Gastroesophageal sphincter (tissue), 4 donors: ENCODE results near the gene SLC25A10. TPM values are rescaled to one million over a fixed set of nuclear protein-coding genes. Genes with fewer than 3 reads are reported as not detected.

Experiments used
- ATAC-seq: fragments of 150-250 bp; one replicate; pipeline ENCODE4 v1.9.1; 2016; ENCODE audit warnings: mild to moderate bottlenecking, moderate library complexity
- H3K27ac ChIP-seq, 4 donors: fragments of 200-600 bp; sonication (generic) in 3 of 4; 1 replicate in 3 of 4; 2 replicates in 1 of 4; pipeline ENCODE4 v1.5.1; 2016 to 2019
- H3K27me3 ChIP-seq: fragments of 200-600 bp; sonication (generic); one replicate; pipeline ENCODE4 v1.5.1; 2019
- H3K36me3 ChIP-seq, 2 donors: fragments of 200-600 bp; sonication (generic); one replicate each; pipeline ENCODE4 v1.5.1; 2019; ENCODE audit warnings: control low read depth in 1 of 2
- H3K4me1 ChIP-seq, 3 donors: fragments of 200-600 bp; sonication (generic); 1 replicate in 2 of 3; 2 replicates in 1 of 3; pipeline ENCODE4 v1.5.1; 2016 to 2019; ENCODE audit warnings: control low read depth in 2 of 3
- H3K4me3 ChIP-seq, 2 donors: fragments of 200-600 bp; sonication (generic); one replicate each; pipeline ENCODE4 v1.5.1; 2019; ENCODE audit warnings: mild to moderate bottlenecking in 1 of 2, moderate library complexity in 1 of 2
- H3K9me3 ChIP-seq, 3 donors: fragments of 200-600 bp; sonication (generic); one replicate each; pipeline ENCODE4 v1.5.1; 2017 to 2019; ENCODE audit warnings: control low read depth in 2 of 3
- CTCF ChIP-seq, 4 experiments: fragments of 200-600 bp in 2 of 4; fragments of 450-650 bp in 2 of 4; sonication (generic) in 1 of 4; IDR thresholded peaks; one replicate each; pipeline ENCODE4 v1.5.1; 2017 to 2019; ENCODE audit warnings: antibody characterized with exemption in 4 of 4, mild to moderate bottlenecking in 2 of 4, moderate library complexity in 2 of 4
- EP300 ChIP-seq: sonication (generic); formaldehyde crosslinking; IDR thresholded peaks from one replicate; pipeline ENCODE4 v1.6.1; 2017; ENCODE audit warnings: antibody characterized with exemption, mild to moderate bottlenecking
- POLR2A ChIP-seq, 2 donors: fragments of 450-650 bp; IDR thresholded peaks; one replicate each; pipeline ENCODE4 v1.6.1; 2017; ENCODE audit warnings: antibody characterized with exemption in 2 of 2, mild to moderate bottlenecking in 2 of 2, moderate library complexity in 1 of 2
- POLR2AphosphoS5 ChIP-seq: sonication (generic); formaldehyde crosslinking; IDR thresholded peaks from one replicate; pipeline ENCODE4 v1.6.1; 2017; ENCODE audit warnings: antibody characterized with exemption
- WGBS, 2 donors: methylation state at CpG; one replicate each; pipeline ENCODE4 v1.1.5; 2018; ENCODE audit warnings: low coverage in 1 of 2; 5-methylcytosine and 5-hydroxymethylcytosine counted together
- total RNA-seq, 4 donors: library from RNA; depleted of rRNA; stranded (reverse); fragments of >200 nt; gene quantifications; one replicate each; pipeline ENCODE4 v1.1.0, GENCODE V29; 2016

Gene SLC25A10
- total RNA-seq, 4 donors from 2014 or later: 3.0 to 8.8 (median 5.0) TPM

GRCh38 chr17:81717766-81718089 is 5.6 kb downstream of the SLC25A10 start:
- Histone ChIP-seq H3K36me3 (peaks cover 0 to 25% of the 10 kb centered on the region in 2 donors), H3K4me3 (no peak overlapping the region), H3K27ac (no peak overlapping the region), H3K9me3 (no peaks in the 10 kb centered on the region), H3K27me3 (peaks cover 9% of the 10 kb centered on the region), H3K4me1 (peaks cover 0 to 25% (median 11%) of the 10 kb centered on the region in 3 donors)
- no peak for ATAC-seq
- no CpG with 5 or more reads among the region's 9 CpGs for WGBS, 2 donors
- TF ChIP-seq CTCF (IDR thresholded peaks at IDR 0.05) (no peak), EP300 (no peak), POLR2AphosphoS5 (no peak), POLR2A (IDR thresholded peaks at IDR 0.05) (no peak)

DNA sequence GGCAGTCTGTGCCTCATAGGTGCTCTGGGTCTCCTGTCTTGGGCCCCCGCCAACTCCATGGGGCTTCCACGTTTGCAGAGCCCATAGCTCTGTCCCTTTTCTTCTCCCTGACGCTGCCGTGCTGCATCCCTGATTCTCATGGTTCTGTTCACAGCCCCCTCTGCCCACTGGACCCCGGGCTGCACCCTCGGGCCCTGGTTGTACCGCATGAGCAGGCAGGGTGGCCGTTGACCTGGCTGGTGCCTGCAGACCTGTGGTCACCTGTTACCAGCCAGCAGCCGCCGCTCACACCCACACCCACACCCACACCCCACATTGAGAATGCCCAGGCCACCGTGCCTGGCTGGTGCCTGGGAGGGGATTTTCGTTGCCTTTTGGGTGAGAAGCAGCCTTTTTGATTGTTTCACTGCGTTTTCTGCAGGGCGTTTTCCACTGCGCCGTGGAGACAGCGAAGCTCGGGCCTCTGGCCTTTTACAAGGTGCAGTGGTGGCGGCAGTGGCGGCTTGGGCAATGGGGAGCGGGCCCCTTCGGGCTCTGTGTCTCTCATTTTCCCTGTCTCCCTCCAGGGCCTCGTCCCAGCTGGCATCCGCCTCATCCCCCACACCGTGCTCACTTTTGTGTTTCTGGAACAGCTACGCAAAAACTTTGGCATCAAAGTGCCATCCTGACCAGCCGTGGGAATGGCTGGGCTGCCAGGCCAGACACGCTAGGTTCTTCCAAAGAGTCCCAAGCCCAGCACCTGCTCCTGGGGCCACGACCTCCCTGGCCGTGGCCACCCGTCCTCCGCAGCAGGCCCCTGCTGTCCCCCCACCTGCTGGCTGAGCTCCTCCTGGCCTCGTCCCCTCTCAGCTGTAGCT is 7.6 kb downstream of the SLC25A10 start:
- no peak overlapping the region for H3K4me3 ChIP-seq
- peaks cover 0 to 25% of the 10 kb centered on the region in 2 donors for H3K36me3 ChIP-seq
- WGBS, 2 donors: 80 to 84% methylated on average over 2 to 24 of the region's 33 CpGs
- TF ChIP-seq CTCF (IDR thresholded peaks at IDR 0.05) (no peak), EP300 (no peak), POLR2AphosphoS5 (no peak), POLR2A (IDR thresholded peaks at IDR 0.05) (no peak)
- H3K27me3 ChIP-seq: peaks cover 21% of the 10 kb centered on the region
- ATAC-seq: no peak
- H3K27ac ChIP-seq: no peak overlapping the region
- H3K4me1 ChIP-seq: peaks cover 0 to 21% (median 5%) of the 10 kb centered on the region in 3 donors
- no peaks in the 10 kb centered on the region for H3K9me3 ChIP-seq

GRCh38 chr17:81720267-81721071 is 8.4 kb downstream of the SLC25A10 start:
- WGBS, 2 donors: 91% methylated on average over 4 of the region's 33 CpGs; no CpG with 5 or more reads in 1 of the 2 donors
- Histone ChIP-seq H3K27ac (no peak overlapping the region), H3K4me1 (peaks cover 0 to 21% (median 5%) of the 10 kb centered on the region in 3 donors), H3K36me3 (peaks cover 0 to 25% of the 10 kb centered on the region in 2 donors), H3K27me3 (peaks cover 29% of the 10 kb centered on the region), H3K9me3 (no peaks in the 10 kb centered on the region), H3K4me3 (no peak overlapping the region)
- no peak for TF ChIP-seq POLR2AphosphoS5
- TF ChIP-seq POLR2A (IDR thresholded peaks at IDR 0.05): no peak
- no peak for TF ChIP-seq CTCF (IDR thresholded peaks at IDR 0.05)
- no peak for TF ChIP-seq EP300
- no peak for ATAC-seq

- no peaks in the 10 kb centered on the region for H3K9me3 ChIP-seq
- no peak for TF ChIP-seq EP300
- 29 to 31% methylated on average over 6 to 8 of the region's 10 CpGs for WGBS, 2 donors
These were observed 10.4 kb downstream of the SLC25A10 start for GRCh38 chr17:81722184-81723120.

More at GRCh38 chr17:81722184-81723120, 10.4 kb downstream of the SLC25A10 start:
- Histone ChIP-seq H3K27me3 (peaks cover 47% of the 10 kb centered on the region), H3K27ac (no peak overlapping the region), H3K36me3 (peaks cover 0 to 22% of the 10 kb centered on the region in 2 donors), H3K4me1 (peaks cover 0 to 21% (median 5%) of the 10 kb centered on the region in 3 donors), H3K4me3 (no peak overlapping the region)
- ATAC-seq: no peak
